GM19023 (cell line): ENCODE data around the gene PPP6R2.
"Not testable (repeated sequence)": the region's sequence is repeated elsewhere in the genome, so short reads cannot be mapped to it uniquely, and the experiment has no call there.

Experiments used
- ATAC-seq: cut with Tn5 transposase; IDR thresholded peaks from one replicate; pipeline ENCODE4 v1.9.1; 2021; ENCODE audit warnings: mild to moderate bottlenecking, moderate library complexity; ENCODE audit not compliant: unreplicated experiment

The PPP6R2 gene

GRCh38 chr22:50422961-50423815, 80.1 kb downstream of the PPP6R2 start:
- ATAC-seq = no peak

- no peak for ATAC-seq
These were observed 80.8 kb downstream of the PPP6R2 start for GRCh38 chr22:50423956-50424355.

- ATAC-seq = no peak
These were observed 82.2 kb downstream of the PPP6R2 start for GRCh38 chr22:50425179-50425916.

- ATAC-seq = no peak
These were observed 89.2 kb downstream of the PPP6R2 start for GRCh38 chr22:50432131-50432876.

GRCh38 chr22:50432877-50433510, 89.9 kb downstream of the PPP6R2 start:
- ATAC-seq = not testable (repeated sequence)

- ATAC-seq = no peak
These were observed 91.7 kb downstream of the PPP6R2 start for GRCh38 chr22:50434849-50435248.

GRCh38 chr22:50435291-50436014, 92.3 kb downstream of the PPP6R2 start:
- ATAC-seq = no peak

GRCh38 chr22:50436015-50436830, 93.1 kb downstream of the PPP6R2 start:
- ATAC-seq = no peak

GRCh38 chr22:50436841-50437341, 93.8 kb downstream of the PPP6R2 start:
- ATAC-seq = no peak

GRCh38 chr22:50437511-50438304, 94.6 kb downstream of the PPP6R2 start:
- no peak for ATAC-seq

- no peak for ATAC-seq
These were observed 95.5 kb downstream of the PPP6R2 start for GRCh38 chr22:50438305-50439275.

- ATAC-seq = no peak
These were observed 96.3 kb downstream of the PPP6R2 start for GRCh38 chr22:50439314-50439870.

- no peak for ATAC-seq
These were observed 96.8 kb downstream of the PPP6R2 start for GRCh38 chr22:50439871-50440331.

- no peak for ATAC-seq
These were observed 97.6 kb downstream of the PPP6R2 start for GRCh38 chr22:50440544-50441249.

GRCh38 chr22:50441428-50441993, 98.4 kb downstream of the PPP6R2 start:
- no peak for ATAC-seq

- no peak for ATAC-seq
These were observed 100.1 kb downstream of the PPP6R2 start for GRCh38 chr22:50443197-50443596.
